ENCODE data around the gene RFPL4AL1. TPM values are rescaled to one million over a fixed set of nuclear protein-coding genes. Genes with fewer than 3 reads are reported as not detected.
"Not testable (repeated sequence)": the region's sequence is repeated elsewhere in the genome, so short reads cannot be mapped to it uniquely, and the experiment has no call there.

Gene RFPL4AL1
- not detected for polyA plus RNA-seq (2013, experiment 1 of 2)
- not detected for polyA plus RNA-seq (2013, experiment 2 of 2)

- peaks cover 18% of the 10 kb centered on the region for H3K9me3 ChIP-seq (ENCODE audit: control insufficient read depth, low read length)
- not testable (repeated sequence) for H3K27ac ChIP-seq (ENCODE audit: low read depth, low read length, severe bottlenecking); H3K36me3 ChIP-seq (ENCODE audit: control insufficient read depth, insufficient read depth, low read length); H3K4me3 ChIP-seq (ENCODE audit: extremely low read depth, insufficient read depth, low read length, poor library complexity, severe bottlenecking); H3K4me1 ChIP-seq (ENCODE audit: control insufficient read depth, insufficient read depth, low read length, poor library complexity, severe bottlenecking)
- WGBS, 2 experiments (ENCODE audit: insufficient coverage in 2 of 2): 54 to 57% methylated on average over 2 of the region's 6 CpGs
Observed at GRCh38 chr19:55768818-55769217, at the start of gene RFPL4AL1. RFPL4AL1 (plus strand) TSS chr19:55769118; CDS start chr19:55771805, 2,687 bp downstream.

- Histone ChIP-seq H3K4me1 (ENCODE audit: control insufficient read depth, insufficient read depth, low read length, poor library complexity, severe bottlenecking) (no peaks in the 10 kb centered on the region), H3K36me3 (ENCODE audit: control insufficient read depth, insufficient read depth, low read length) (no peaks in the 10 kb centered on the region), H3K27ac (ENCODE audit: low read depth, low read length, severe bottlenecking) (no peak overlapping the region), H3K4me3 (ENCODE audit: extremely low read depth, insufficient read depth, low read length, poor library complexity, severe bottlenecking) (no peak overlapping the region), H3K9me3 (ENCODE audit: control insufficient read depth, low read length) (peaks cover 36% of the 10 kb centered on the region)
- 38% methylated on average over 3 of the region's 5 CpGs; no CpG with 5 or more reads in 1 of the 2 experiments for WGBS, 2 experiments (ENCODE audit: insufficient coverage in 2 of 2)
Observed at GRCh38 chr19:55720214-55720746, 48.6 kb upstream of the RFPL4AL1 start.

GRCh38 chr19:55720801-55721200, 48.1 kb upstream of the RFPL4AL1 start:
- H3K4me3 ChIP-seq (ENCODE audit: extremely low read depth, insufficient read depth, low read length, poor library complexity, severe bottlenecking): no peak overlapping the region
- no peak overlapping the region for H3K27ac ChIP-seq (ENCODE audit: low read depth, low read length, severe bottlenecking)
- no peaks in the 10 kb centered on the region for H3K4me1 ChIP-seq (ENCODE audit: control insufficient read depth, insufficient read depth, low read length, poor library complexity, severe bottlenecking)
- WGBS, 2 experiments (ENCODE audit: insufficient coverage in 2 of 2): 60 to 64% methylated on average over 2 of the region's 3 CpGs
- peaks cover 36% of the 10 kb centered on the region for H3K9me3 ChIP-seq (ENCODE audit: control insufficient read depth, low read length)
- H3K36me3 ChIP-seq (ENCODE audit: control insufficient read depth, insufficient read depth, low read length): no peaks in the 10 kb centered on the region

DNA sequence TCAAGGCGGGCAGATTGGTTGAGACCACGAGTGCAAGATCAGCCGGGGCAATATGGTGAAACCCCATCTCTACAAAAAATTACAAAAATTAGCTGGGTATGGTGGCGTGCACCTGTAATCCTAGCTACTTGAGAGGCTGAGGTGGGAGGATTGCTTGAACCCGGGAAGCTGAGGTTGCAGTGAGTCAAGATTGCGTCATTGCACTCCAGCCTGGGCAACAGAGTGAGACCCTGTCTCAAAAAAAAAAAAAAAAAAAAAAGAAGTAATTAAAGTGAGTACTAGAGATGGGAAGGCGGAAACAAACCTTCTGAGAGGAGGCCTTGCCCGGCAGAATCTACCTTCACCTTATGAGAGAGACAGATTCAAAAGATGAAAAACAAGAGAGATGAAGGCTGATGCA, 45.4 kb upstream of the RFPL4AL1 start:
- 65 to 79% methylated on average over 2 to 6 of the region's 8 CpGs for WGBS, 2 experiments (ENCODE audit: insufficient coverage in 2 of 2)
- no peaks in the 10 kb centered on the region for H3K36me3 ChIP-seq (ENCODE audit: control insufficient read depth, insufficient read depth, low read length)
- H3K27ac ChIP-seq (ENCODE audit: low read depth, low read length, severe bottlenecking): no peak overlapping the region
- H3K4me3 ChIP-seq (ENCODE audit: extremely low read depth, insufficient read depth, low read length, poor library complexity, severe bottlenecking): no peak overlapping the region
- H3K9me3 ChIP-seq (ENCODE audit: control insufficient read depth, low read length): peaks cover 22% of the 10 kb centered on the region
- no peaks in the 10 kb centered on the region for H3K4me1 ChIP-seq (ENCODE audit: control insufficient read depth, insufficient read depth, low read length, poor library complexity, severe bottlenecking)

DNA sequence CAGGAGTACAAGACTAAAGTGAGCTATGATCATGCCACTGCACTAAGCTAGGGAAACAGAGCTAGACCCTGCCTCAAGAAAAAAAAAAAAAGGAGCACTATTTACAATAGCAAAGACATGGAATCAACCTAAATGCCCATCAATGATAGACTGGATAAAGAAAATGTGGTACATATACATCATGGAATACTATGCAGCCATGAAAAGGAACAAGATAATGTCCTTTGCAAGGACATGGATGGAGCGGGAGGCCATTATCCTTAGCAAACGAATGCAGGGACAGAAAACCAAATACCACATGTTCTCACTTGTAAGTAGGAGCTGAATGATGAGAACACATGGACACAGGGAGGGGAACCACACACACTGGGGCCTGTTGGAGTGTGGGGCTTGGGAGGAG, 38.5 kb upstream of the RFPL4AL1 start:
- WGBS, 2 experiments (ENCODE audit: insufficient coverage in 2 of 2): 80% methylated on average over 2 of the region's 2 CpGs; no CpG with 5 or more reads in 1 of the 2 experiments
- not testable (repeated sequence) for H3K27ac ChIP-seq (ENCODE audit: low read depth, low read length, severe bottlenecking); H3K4me3 ChIP-seq (ENCODE audit: extremely low read depth, insufficient read depth, low read length, poor library complexity, severe bottlenecking); H3K36me3 ChIP-seq (ENCODE audit: control insufficient read depth, insufficient read depth, low read length); H3K4me1 ChIP-seq (ENCODE audit: control insufficient read depth, insufficient read depth, low read length, poor library complexity, severe bottlenecking)
- peaks cover 29% of the 10 kb centered on the region for H3K9me3 ChIP-seq (ENCODE audit: control insufficient read depth, low read length)

DNA sequence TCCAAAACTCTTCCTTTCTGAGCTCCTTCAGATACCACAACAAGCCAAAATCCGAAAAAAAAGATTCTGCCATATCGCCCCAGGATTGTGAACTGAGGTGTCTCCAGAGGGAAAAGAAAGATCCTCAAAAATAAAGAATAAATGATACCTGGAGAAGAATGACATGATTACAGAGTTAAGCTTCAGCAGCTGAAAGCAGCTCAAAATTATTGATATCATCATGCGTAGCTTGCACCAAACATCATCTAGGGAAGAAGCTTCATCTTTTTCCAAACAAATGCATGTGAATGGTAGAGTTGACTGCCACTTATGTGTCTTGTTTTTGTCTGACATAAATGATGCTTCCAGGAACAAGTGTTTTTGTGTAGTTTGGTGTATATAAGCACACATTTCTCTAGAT, 30.6 kb upstream of the RFPL4AL1 start, which contains the start of gene NLRP9:
NLRP9 (minus strand) TSS at position 101 of the 400 bp plus-strand sequence; CDS start at position 73, 28 bp downstream.
- 100% methylated on average over 1 of the region's 3 CpGs for WGBS, 2 experiments (ENCODE audit: insufficient coverage in 2 of 2)
- H3K4me3 ChIP-seq (ENCODE audit: extremely low read depth, insufficient read depth, low read length, poor library complexity, severe bottlenecking): no peak within 1 kb of the TSS
- no peak within 1 kb of the TSS for H3K27ac ChIP-seq (ENCODE audit: low read depth, low read length, severe bottlenecking)
- H3K36me3 ChIP-seq (ENCODE audit: control insufficient read depth, insufficient read depth, low read length): no peaks in the 10 kb centered on the region
- H3K9me3 ChIP-seq (ENCODE audit: control insufficient read depth, low read length): peaks cover 26% of the 10 kb centered on the region
- no peaks in the 10 kb centered on the region for H3K4me1 ChIP-seq (ENCODE audit: control insufficient read depth, insufficient read depth, low read length, poor library complexity, severe bottlenecking)

- Histone ChIP-seq H3K27ac (ENCODE audit: low read depth, low read length, severe bottlenecking) (no peak overlapping the region), H3K9me3 (ENCODE audit: control insufficient read depth, low read length) (peaks cover 24% of the 10 kb centered on the region), H3K36me3 (ENCODE audit: control insufficient read depth, insufficient read depth, low read length) (no peaks in the 10 kb centered on the region), H3K4me3 (ENCODE audit: extremely low read depth, insufficient read depth, low read length, poor library complexity, severe bottlenecking) (no peak overlapping the region), H3K4me1 (ENCODE audit: control insufficient read depth, insufficient read depth, low read length, poor library complexity, severe bottlenecking) (no peaks in the 10 kb centered on the region)
- 70 to 80% methylated on average over 1 to 2 of the region's 6 CpGs for WGBS, 2 experiments (ENCODE audit: insufficient coverage in 2 of 2)
Observed at GRCh38 chr19:55750715-55751114, 18.2 kb upstream of the RFPL4AL1 start.

GRCh38 chr19:55753401-55753800, 15.5 kb upstream of the RFPL4AL1 start:
- 30 to 100% methylated on average over 1 to 2 of the region's 3 CpGs for WGBS, 2 experiments (ENCODE audit: insufficient coverage in 2 of 2)
- no peaks in the 10 kb centered on the region for H3K36me3 ChIP-seq (ENCODE audit: control insufficient read depth, insufficient read depth, low read length)
- H3K9me3 ChIP-seq (ENCODE audit: control insufficient read depth, low read length): peaks cover 28% of the 10 kb centered on the region
- H3K4me1 ChIP-seq (ENCODE audit: control insufficient read depth, insufficient read depth, low read length, poor library complexity, severe bottlenecking): no peaks in the 10 kb centered on the region
- H3K4me3 ChIP-seq (ENCODE audit: extremely low read depth, insufficient read depth, low read length, poor library complexity, severe bottlenecking): no peak overlapping the region
- no peak overlapping the region for H3K27ac ChIP-seq (ENCODE audit: low read depth, low read length, severe bottlenecking)

- WGBS, 2 experiments (ENCODE audit: insufficient coverage in 2 of 2): 50 to 60% methylated on average over 3 to 4 of the region's 4 CpGs
- peaks cover 36% of the 10 kb centered on the region for H3K9me3 ChIP-seq (ENCODE audit: control insufficient read depth, low read length)
- not testable (repeated sequence) for H3K4me3 ChIP-seq (ENCODE audit: extremely low read depth, insufficient read depth, low read length, poor library complexity, severe bottlenecking); H3K4me1 ChIP-seq (ENCODE audit: control insufficient read depth, insufficient read depth, low read length, poor library complexity, severe bottlenecking); H3K27ac ChIP-seq (ENCODE audit: low read depth, low read length, severe bottlenecking); H3K36me3 ChIP-seq (ENCODE audit: control insufficient read depth, insufficient read depth, low read length)
Observed at GRCh38 chr19:55756808-55757207, 12.1 kb upstream of the RFPL4AL1 start.

DNA sequence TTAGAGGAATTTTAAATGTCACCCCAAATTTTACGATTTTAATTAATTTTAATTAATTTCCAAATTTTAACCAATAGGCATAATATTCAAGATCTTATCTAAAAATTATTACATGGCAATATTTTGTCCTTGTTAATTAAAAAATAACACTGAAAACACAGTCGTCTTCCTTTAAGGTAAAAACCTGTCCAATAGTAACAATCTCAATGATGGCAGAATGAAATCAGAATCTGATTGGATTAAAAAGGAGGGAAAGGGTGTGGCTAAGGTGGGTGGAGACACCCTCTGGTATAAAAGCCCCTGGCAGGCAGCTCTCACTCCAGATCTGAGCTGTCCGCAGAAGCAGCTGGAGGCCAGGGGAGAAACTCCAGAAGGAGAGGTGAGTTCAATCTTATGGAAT, 10.1 kb upstream of the RFPL4AL1 start, which contains the start of gene RFPL4A:
RFPL4A (plus strand) TSS at position 301 of the 400 bp plus-strand sequence. CDS start 2,704 bp downstream, outside the sequence.
- H3K4me3 ChIP-seq (ENCODE audit: extremely low read depth, insufficient read depth, low read length, poor library complexity, severe bottlenecking); H3K36me3 ChIP-seq (ENCODE audit: control insufficient read depth, insufficient read depth, low read length); H3K4me1 ChIP-seq (ENCODE audit: control insufficient read depth, insufficient read depth, low read length, poor library complexity, severe bottlenecking); H3K27ac ChIP-seq (ENCODE audit: low read depth, low read length, severe bottlenecking): not testable (repeated sequence)
- WGBS, 2 experiments (ENCODE audit: insufficient coverage in 2 of 2): 60 to 71% methylated on average over 1 of the region's 3 CpGs
- peaks cover 29% of the 10 kb centered on the region for H3K9me3 ChIP-seq (ENCODE audit: control insufficient read depth, low read length)

- H3K4me1 ChIP-seq (ENCODE audit: control insufficient read depth, insufficient read depth, low read length, poor library complexity, severe bottlenecking): no peaks in the 10 kb centered on the region
- 65 to 70% methylated on average over 5 to 7 of the region's 7 CpGs for WGBS, 2 experiments (ENCODE audit: insufficient coverage in 2 of 2)
Observed at GRCh38 chr19:55766466-55766865, 2.5 kb upstream of the RFPL4AL1 start.

More at GRCh38 chr19:55766466-55766865, 2.5 kb upstream of the RFPL4AL1 start:
- no peak overlapping the region for H3K27ac ChIP-seq (ENCODE audit: low read depth, low read length, severe bottlenecking)
- no peaks in the 10 kb centered on the region for H3K36me3 ChIP-seq (ENCODE audit: control insufficient read depth, insufficient read depth, low read length)
- H3K4me3 ChIP-seq (ENCODE audit: extremely low read depth, insufficient read depth, low read length, poor library complexity, severe bottlenecking): no peak overlapping the region
- peaks cover 17% of the 10 kb centered on the region for H3K9me3 ChIP-seq (ENCODE audit: control insufficient read depth, low read length)

All from mesodermal cell (in vitro differentiated cells).